T-helper 9 cell (primary cell): ENCODE measurements around the gene FZD2.
"Not testable (repeated sequence)": the region's sequence is repeated elsewhere in the genome, so short reads cannot be mapped to it uniquely, and the experiment has no call there.

ENCODE experiments used
- DNase-seq: peaks from one replicate; pipeline ENCODE4 v3.0.0-alpha.2; 2020

Gene FZD2

DNA sequence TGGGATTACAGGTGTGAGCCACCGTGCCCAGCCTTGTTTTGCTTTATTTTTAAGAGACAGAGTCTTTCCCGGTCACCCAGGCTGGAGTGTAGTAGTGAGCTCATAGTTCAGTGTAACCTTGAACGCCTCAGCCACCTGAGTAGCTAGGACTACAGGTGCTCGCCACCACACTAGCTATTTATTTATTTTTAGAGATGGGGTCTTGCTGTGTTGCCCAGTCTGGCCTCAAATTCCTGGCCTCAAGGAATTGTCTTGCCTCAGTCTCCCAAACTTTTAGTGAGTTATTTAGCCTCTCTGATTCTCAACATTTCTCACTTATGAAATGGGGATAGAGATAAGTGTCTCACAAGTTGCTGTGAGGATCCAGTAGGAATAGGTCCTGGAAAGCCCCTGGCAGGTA is 21.7 kb downstream of the FZD2 start:
- no peak for DNase-seq

DNA sequence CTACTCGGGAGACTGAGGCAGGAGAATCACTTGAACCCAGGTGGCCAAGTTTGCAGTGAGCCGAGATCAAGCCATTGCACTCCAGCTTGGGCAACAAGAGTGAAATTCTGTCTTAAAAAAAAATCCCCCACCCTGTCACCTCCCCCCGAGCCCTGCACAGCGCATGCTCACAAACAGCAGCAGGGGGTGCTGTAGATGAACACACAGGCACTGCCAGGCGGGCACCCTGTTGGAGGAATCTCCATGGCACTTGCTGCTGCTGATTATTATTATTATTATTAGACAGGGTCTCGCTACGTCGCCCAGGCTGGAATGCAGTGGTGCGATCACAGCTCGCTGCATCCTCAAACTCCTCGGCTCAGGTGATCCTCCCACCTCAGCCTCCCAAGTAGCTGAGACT is 24.6 kb downstream of the FZD2 start:
- DNase-seq, result no peak

DNA sequence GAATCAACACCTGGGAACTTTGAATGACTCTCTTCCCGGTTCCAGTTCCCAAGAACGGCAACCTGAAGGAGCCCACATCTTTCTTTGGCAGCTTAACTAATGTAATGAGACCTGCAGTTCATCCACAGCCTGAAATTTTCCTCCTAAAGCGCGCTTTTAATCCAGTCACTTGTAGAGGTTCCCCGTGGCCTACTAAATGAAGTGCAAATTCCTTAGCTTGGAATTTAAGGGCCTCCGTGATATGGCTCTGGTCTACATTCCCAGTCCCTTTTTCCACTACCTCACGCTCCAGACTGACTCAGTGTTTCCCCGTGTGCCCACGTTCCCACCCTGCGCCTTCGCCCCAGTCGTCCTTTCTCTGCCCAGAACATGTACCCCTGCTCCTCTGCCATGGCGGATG is 27.2 kb downstream of the FZD2 start:
- no peak for DNase-seq

DNA sequence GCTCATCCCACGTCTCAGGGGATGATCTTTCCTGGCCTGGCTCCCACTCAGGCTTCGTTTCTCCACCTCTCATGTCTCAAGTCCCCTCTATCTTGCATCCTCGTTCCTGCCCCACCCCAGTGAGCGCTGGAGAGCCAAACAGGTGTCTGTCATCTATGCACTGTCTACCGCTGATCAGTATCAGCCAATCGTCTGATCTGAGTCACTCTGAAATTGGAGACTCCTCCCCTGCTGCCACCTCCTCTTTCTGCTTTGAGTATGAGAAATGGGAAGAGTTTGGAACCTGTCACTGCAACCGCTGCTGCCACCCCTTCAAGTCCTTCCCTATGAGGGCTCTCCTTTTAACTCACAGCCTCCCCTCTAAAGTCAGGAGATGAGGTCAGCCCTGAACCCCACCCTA is 28.0 kb downstream of the FZD2 start:
- DNase-seq, result no peak

DNA sequence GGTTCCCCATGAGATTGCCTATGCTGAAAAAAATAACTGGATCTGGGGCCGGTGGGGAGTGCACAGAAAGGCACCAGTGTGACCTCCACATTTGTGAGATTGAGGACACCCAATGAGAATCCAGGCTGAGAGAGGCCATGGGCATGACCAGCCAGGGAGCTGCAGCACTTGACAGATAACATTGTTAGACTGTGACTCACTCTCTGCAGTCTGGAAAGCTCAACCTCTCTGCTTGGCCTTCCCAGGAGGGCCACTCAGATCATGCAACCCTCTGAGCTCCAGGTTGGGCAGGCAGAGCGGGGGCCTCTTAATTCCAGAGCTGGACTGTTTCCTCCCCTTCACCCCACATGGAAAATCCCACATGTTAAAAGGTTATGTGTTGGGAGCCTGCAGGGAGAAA is 30.1 kb downstream of the FZD2 start:
- DNase-seq, result no peak

DNA sequence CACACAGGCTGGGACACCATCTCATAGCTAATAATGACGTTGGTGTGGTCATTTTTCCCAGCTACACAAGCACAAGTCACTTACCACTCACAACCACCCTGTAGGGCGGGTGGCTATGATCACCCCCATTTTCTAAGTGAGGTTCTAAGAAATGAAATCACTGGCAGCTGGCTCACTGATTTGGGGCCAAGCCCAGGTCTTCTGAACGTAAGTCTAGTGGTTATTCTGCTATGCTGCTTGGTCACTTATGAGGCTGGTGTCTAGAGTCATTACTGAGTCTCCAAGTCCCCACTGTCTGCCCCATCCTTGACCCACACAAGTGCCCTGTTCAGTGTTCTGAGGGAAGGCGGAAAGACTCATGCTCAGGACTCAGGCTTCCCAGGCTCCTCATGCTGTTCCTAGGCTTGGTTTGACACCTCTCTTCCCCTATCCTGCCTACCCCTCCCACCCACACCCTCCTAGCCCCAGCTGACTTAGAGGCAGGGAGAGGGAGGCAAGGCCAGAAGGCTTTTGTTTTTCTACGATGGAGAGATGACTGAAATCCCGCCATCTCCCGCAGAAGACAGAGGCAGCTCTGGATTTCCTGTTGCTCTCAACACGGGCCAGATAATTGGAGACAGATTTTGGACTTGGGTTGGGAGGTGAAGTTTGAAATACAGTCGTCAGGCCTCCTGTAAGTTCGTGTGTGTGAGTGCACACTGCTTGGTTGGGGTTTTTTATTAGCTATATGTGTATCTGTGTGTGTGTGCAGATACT is 32.2 kb downstream of the FZD2 start:
- no peak for DNase-seq

DNA sequence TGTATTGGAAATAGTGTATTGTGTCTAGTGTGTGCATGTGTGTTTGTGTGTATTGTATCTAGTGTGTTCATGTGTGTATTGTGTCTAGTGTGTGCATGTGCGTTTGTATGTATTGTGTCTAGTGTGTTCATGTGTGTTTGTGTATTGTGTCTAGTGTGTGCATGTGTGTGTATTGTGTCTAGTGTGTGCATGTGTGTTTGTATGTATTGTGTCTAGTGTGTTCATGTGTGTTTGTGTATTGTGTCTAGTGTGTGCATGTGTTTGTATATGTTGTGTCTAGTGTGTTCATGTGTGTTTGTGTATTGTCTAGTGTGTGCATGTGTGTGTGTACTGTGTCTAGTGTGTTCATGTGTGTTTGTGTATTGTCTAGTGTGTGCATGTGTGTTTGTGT is 32.8 kb downstream of the FZD2 start:
- DNase-seq, result not testable (repeated sequence)

DNA sequence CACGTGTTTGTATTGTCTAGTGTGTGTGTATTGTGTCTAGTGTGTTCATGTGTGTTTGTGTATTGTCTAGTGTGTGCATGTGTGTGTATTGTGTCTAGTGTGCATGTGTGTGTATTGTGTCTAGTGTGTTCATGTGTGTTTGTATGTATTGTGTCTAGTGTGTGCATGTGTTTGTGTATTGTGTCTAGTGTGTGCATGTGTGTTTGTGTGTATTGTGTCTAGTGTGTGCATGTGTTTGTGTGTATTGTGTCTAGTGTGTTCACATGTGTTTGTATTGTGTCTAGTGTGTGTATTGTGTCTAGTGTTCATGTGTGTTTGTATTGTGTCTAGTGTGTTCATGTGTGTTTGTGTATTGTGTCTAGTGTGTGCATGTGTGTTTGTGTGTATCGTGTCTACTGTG is 33.5 kb downstream of the FZD2 start:
- not testable (repeated sequence) for DNase-seq

DNA sequence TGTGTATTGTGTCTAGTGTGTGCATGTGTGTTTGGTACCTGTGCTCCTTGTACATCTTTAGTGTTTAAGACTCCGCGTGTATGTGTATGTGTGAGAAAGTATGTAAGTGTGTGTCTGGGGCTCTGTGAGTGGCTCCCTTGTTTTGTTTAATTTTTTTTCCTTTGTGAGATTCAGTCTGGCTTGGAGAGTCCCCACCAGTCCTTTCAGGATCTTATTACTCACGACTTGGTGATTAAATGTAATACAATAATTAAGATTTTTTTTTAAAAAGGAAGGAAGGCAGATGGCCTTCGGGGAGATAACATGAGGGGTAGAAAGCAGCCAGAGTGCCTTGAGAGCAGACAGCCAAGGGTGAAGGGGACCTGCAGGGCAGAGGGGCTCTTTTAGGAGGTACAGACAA is 33.9 kb downstream of the FZD2 start:
- DNase-seq, result no peak

DNA sequence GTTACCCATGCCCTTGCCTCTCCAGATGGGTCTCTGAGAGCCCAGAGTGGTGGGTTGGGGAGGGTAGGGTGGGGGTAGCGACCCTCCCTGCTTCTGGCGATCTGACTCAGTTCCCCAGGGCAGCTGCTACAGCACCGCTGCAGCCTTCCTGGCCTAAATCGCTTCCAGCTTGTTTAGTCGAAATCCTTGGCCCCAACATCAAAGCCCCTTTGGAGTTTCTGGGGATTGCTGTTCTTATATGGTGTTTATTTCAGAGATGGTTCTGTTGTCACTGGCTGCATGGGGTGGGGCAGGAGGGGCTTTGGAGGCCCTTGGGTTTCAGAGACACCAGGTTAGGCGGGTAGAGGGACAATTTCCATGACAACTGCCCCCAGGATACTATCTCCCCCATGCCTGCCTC is 35.9 kb downstream of the FZD2 start:
- no peak for DNase-seq

DNA sequence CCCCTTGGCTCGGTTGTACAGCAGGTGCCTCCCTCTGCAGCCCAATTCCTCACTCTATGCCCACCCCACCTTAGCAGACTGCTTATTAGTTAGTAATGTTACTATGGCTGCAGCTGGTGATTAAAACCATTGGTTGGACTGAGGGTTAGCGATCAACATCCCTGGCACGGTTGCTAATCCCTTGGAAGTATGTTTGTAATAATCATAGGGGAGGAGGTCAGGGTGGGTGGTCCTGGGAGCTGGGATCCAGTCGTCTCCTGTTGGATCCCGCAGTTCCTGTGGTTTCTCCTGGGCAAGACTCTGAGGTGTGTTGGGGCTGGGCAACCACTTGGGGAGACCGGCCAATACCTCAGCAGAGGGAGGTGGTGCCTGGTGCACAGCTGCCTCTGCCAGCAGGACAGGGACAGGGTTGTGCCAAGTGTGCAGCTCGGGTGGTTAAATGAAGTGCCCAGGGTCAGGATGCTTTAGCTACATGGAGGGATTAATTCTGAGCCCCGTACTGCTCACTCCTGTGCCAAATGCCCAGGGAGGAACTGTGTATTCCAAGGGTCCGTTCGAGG is 38.0 kb downstream of the FZD2 start:
- no peak for DNase-seq

DNA sequence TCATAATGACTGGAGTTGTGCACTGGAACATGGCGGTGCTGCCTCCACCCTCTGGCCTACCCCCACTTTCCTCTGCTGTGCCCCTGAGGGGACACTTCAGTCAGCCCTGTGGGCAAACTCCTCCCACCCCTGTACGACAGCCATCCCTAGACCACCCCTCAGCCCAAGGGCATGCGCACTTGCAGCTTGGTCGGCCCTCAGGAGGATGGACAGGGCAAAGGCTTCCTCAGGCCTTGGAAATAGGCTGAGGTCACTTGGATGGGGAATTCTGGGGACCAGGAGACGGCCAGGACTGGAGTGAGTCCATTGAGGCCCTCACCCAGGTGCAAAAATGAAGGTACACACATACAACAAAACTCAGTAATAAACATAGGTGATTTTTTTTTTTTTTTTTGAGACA is 41.0 kb downstream of the FZD2 start:
- no peak for DNase-seq

DNA sequence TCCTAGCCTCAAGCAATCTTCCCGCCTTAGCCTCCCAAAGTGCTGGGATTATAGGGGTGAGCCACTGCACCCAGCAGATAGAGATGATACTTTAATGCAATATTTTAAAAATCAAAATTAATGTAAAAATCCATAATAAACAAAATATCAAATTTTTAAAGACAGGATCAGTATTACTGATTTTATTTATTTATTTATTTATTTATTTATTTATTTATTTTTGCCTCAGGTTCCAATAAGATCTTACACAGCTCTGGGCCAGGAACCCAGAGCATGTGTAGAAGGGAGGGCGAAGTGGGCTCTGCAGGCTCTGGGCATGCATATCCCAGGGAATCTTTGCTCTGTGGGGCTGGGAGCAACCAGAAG is 41.6 kb downstream of the FZD2 start:
- DNase-seq, result no peak

DNA sequence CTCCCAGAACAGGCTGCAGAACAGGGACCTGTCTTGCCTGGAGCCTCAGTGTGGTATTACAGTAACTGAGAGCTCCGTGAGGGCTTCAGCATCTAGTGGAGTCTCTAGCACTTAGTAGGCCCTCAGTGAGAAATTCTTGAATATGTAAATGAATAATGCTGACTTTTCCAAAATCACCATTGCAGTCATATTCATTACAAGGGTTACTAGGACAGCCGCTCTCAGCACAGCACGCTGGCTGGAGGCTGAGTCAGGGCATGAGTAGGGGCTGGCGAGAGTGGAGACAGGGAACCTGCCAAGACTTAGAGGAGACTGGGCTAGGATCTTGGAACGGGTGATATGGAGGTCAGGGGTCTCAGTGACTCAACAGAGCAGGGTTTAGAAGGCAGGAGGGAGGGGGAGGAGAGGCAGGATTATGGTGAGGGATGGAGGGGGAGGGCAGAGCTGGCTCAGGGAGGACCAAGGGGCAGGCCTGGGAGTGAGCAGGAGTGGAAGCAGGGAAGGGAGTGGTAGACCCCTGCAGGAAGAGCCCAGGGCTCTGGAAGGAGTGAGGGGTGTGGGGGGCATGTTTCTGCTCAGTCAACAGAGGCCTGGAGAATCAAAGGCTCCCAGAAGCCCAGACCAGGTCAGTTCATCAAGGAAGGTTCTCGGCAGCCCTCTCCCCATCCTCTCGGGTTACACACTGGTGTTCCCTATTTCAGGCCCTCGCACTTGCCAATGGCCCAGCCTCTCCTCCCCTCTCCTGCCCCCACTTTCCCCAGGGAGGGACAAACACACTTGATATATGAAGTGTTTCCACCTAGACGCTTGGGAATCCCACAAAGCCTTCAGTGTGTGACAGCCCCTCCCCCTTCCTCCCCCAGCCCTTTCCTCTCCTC is 42.3 kb downstream of the FZD2 start:
- DNase-seq, result no peak

DNA sequence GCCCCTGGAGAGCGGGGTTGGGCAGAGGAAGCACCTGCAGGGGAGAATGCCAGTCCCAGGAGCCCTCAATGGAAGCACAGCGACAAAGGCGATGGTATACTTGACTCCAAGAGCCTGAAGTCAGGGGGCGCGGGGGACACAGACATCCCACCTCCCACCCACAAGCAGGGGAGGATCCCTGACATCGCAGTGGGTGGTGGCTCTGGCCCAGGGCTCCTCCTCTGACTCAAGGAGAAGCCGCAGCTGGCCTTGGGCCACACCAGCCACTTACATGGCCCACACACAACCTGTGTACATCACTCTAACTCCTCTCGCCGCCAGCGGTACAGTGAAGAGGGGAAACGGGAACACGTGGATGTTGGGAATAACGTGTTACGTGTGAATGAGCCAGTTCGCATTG is 44.3 kb downstream of the FZD2 start:
- no peak for DNase-seq

DNA sequence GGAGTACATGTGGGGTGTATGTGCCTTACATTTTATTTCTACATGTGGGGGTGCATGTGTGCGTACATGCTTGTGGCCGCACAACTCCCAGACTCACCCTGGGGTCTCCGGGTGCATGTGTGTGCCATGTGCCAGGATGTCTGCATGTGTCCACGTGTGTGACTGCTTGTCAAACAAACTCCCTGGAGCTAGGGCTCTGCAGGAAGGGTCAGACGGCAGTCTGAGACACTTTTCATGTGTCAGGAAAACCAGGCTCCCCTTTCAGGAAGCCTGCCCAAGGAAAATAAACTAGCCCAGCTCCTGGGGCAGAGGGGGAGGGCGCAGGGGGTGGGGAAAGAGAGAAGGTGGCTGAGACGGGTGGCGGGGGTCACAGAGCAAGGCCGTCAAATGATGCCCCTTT is 44.7 kb downstream of the FZD2 start:
- DNase-seq, result no peak

DNA sequence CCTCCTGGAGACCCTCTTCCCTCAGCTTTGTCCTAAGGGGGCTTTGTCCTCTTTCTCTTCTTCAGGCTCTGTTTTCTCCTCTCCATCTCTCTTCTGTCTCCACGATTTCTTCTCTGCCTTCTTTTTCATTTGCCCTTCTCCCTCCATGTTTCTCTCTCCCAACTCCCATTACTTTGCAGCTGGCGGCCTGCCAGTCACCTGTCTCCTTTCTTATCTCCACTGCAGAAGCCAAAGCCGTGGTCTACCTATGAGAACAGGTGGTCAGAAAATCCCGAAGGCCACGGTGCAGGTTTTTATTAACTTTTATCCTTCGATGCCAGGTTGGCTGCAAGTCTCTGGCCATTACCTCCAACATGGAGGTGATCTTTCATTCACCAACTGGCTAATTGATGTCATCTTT is 45.1 kb downstream of the FZD2 start:
- DNase-seq, result no peak

DNA sequence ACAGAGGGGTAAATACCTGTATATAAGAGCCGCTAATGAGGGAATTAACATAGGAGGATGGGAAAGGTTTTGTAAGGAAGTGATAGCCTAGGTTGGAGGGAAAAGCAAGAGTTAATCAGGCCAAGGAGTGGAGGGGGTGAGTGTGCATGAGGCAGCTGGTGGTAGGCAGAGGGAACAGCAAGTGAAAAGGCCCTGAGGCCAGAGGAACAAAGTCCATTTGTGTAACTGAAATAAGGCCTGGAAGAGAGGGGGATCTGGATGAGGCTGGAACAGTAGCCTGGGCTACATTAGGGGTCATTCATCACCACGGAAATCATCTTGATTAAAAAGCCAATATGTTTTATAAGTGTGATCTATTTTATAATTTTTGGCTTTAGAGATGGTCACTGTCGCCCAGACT is 45.7 kb downstream of the FZD2 start:
- no peak for DNase-seq

DNA sequence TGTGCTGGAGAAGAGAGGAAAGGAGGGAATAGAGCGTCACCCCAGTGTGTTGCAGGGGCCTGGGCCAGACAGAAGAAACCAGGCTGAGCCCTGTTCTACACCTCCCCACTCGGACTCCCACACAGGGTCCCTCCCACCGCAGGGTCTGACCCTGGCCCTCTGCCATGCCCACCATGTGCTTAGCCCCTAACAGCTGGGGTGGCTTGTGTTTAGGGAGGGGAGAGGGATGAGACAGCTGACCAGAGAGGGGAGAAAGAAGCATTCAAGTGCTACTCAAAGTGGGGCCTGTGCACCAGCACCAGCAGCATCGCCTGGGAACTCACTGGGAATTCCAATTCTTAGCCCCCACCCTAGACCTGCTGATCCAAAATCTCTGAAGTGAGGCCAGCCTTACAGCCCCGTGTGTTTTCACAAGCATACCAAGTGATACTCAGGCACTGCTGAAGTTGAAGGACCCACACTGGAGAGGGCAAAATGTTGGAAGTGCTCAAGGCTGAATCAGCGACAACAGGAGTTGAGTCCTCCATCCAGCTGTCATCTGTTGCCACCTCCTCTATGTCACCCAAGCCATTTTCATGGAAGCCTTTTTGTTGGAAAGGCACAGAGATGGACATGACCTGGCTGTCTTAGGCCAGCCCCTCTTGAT is 47.0 kb downstream of the FZD2 start:
- DNase-seq, result no peak

DNA sequence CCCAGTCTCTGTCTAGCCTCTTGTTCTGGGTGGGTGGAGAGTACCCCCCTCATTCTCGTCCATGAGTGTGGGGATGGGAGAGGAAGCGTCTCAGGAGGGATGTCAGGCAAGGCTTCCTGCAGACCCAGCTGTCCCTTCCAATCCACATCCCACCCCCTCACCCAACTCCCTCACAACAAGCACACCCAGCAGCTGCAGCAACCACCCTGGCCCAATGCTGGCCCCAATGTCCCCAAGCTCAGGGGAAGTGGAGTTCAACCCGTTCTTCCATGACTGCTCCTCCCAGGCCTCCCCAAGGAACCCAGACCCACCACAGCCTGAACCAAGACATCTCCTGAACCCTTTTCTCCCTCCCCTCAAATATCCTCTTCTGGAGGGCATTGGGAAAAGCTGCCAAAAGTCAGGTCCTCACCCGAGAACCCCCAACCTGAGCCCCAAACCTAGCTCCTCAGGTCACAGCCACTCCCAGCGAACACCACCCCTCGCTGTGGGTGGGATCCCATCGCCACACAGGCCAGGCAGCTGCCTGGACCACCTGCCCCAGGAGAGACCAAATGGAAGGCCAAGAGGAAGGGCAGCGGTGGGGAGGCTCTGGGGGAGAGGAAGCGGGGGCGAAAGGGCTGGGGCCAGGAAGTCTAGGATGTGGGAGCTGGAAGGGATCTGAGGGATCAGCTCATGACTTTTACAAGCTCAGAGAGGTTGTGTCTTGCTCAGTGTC is 47.6 kb downstream of the FZD2 start:
- no peak for DNase-seq

DNA sequence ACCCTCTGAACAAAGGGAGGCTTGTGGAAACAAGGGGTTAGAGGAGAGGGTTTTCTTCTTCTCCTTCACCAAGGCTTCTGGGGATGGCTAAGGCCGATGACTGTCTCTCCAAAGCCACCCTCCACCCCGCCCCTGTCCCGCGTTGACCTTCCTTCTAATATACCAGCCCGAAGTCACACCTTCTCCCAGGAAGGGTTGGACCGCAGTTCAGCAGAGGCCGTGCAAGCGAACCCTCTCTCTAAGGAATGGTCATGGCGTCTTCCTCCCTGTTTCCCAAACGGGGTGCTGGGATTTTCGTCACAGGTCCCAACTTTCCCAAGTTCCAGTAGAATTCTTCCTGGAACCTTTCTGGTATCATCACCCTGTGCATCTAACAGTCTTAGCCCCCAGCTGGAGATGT is 49.4 kb downstream of the FZD2 start:
- DNase-seq, result no peak

DNA sequence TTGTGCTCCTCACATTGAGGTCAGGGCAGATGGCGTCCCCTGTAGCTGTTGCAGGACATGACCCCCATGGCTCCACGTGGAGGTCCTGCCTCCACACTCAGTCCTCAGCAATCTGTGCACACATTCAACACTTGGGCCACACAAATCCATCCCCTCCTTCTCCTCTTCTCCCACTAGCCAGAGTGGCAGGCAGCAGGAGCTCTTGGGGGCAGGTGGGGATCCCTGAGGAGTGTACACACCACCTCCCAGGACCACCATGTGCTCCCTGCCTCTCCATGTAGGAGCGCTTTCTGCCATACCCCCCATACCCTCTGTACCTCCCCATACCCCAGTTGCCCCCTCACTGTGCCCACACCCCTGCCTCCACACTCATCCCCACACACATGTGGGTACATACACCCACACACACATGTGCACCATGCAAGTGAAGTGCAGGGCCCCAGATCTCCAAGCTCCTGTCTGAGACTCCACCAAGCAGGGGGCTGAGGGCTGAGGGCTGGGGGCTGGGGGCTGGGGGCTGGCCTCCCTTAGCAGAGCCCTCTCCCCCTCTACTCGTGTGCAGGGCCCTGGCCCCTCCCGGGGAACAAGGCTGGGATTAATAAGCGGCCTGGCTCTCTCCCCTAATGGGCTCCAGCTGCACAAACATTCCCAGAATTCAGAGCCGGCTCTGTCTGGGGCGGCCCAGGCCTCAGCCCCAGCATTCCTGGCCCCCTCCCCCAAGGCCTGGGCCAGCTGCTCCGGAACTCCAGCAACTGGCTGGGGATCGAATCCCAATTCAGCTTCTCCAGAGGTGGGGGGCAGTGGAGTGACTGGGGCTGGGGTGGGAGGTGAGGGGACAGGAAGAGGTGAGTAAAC is 50.8 kb downstream of the FZD2 start:
- no peak for DNase-seq
